Gastrocnemius medialis (tissue), 4 donors: ENCODE results near the gene SOX11. TPM values are rescaled to one million over a fixed set of nuclear protein-coding genes. Genes with fewer than 3 reads are reported as not detected.

ENCODE experiments used
- ATAC-seq, 2 donors: fragments of 150-250 bp; one replicate each; pipeline ENCODE4 v1.9.1; 2016
- DNase-seq, 2 donors: peaks; one replicate each; pipeline ENCODE4 v3.0.0-alpha.2; 2019
- H3K27ac ChIP-seq, 4 donors: fragments of 200-600 bp; sonication (generic); 1 replicate in 1 of 4; 2 replicates in 3 of 4; pipeline ENCODE4 v1.5.1; 2016 to 2018; ENCODE audit warnings: mild to moderate bottlenecking in 2 of 4, moderate library complexity in 1 of 4
- H3K27me3 ChIP-seq, 3 donors: fragments of 200-600 bp; sonication (generic) in 2 of 3; 1 replicate in 1 of 3; 2 replicates in 2 of 3; pipeline versions ENCODE4 v1.5.1 to v1.6.0; 2016 to 2019; ENCODE audit warnings: mild to moderate bottlenecking in 1 of 3, moderate library complexity in 1 of 3
- H3K36me3 ChIP-seq, 2 donors: fragments of 200-600 bp; sonication (generic) in 1 of 2; one replicate each; pipeline ENCODE4 v1.5.1; 2017 to 2018
- H3K4me1 ChIP-seq, 2 donors: fragments of 200-600 bp; sonication (generic) in 1 of 2; one replicate each; pipeline ENCODE4 v1.5.1; 2016 to 2017; ENCODE audit warnings: mild to moderate bottlenecking in 2 of 2
- H3K4me3 ChIP-seq, 4 donors: fragments of 200-600 bp; sonication (generic) in 3 of 4; 1 replicate in 1 of 4; 2 replicates in 3 of 4; pipeline ENCODE4 v1.5.1; 2016 to 2019; ENCODE audit warnings: mild to moderate bottlenecking in 2 of 4
- H3K9me3 ChIP-seq, 3 donors: fragments of 200-600 bp; sonication (generic) in 2 of 3; 1 replicate in 1 of 3; 2 replicates in 2 of 3; pipeline ENCODE4 v1.5.1; 2016 to 2019
- CTCF ChIP-seq, 5 experiments: fragments of 450-650 bp in 3 of 5; fragments of 200-600 bp in 2 of 5; sonication (generic) in 2 of 5; IDR thresholded peaks in 4 of 5; conservative IDR thresholded peaks in 1 of 5; 1 replicate in 4 of 5; 2 replicates in 1 of 5; pipeline ENCODE4 v1.5.1; 2016 to 2019; ENCODE audit warnings: antibody characterized with exemption in 5 of 5, mild to moderate bottlenecking in 3 of 5, moderate library complexity in 3 of 5
- POLR2A ChIP-seq, 2 donors: fragments of 450-650 bp; IDR thresholded peaks; one replicate each; pipeline ENCODE4 v1.6.1; 2017; ENCODE audit warnings: antibody characterized with exemption in 2 of 2, mild to moderate bottlenecking in 2 of 2, moderate library complexity in 2 of 2
- in situ Hi-C, 4 donors: fragments of 200-750 bp; cut with MboI; loops; one replicate each; pipeline versions ENCODE4 v1.15.0 to v1.8.0; 2017; ENCODE audit warnings: low sequenced_read_pairs in 4 of 4
- intact Hi-C: fragments of 100-400 bp; cut with DNase I; formaldehyde crosslinking; loops from one replicate; pipeline ENCODE4 v1.15.1; 2023; ENCODE audit warnings: low total_unique reads
- total RNA-seq, 4 donors: library from RNA; depleted of rRNA; stranded (reverse); fragments of >200 nt; gene quantifications; one replicate each; pipeline versions ENCODE4 v1.1.0 to v1.2.3, GENCODE V29; 2016

SOX11 gene
- total RNA-seq, 4 donors from 2014 or later = not detected

- TF ChIP-seq POLR2A (IDR thresholded peaks at IDR 0.05) = no peak
- TF ChIP-seq CTCF (IDR thresholded peaks at IDR 0.05 in 4 of 5, conservative IDR thresholded peaks at IDR 0.05 in 1 of 5) = no peak
- in situ Hi-C loops = no loop called here
- DNase-seq (no peak), ATAC-seq (no peak)
- Histone ChIP-seq H3K27ac (no peak overlapping the region), H3K4me3 (no peak overlapping the region), H3K36me3 (no peaks in the 10 kb centered on the region), H3K9me3 (no peaks in the 10 kb centered on the region), H3K4me1 (peaks cover 0 to 4% of the 10 kb centered on the region in 2 donors), H3K27me3 (peaks cover 0 to 6% (median 0%) of the 10 kb centered on the region in 3 donors)
- intact Hi-C loops = no loop called here
Measured at GRCh38 chr2:5727235-5727634, 35.1 kb downstream of the SOX11 start.

GRCh38 chr2:5729416-5729815, 37.2 kb downstream of the SOX11 start:
- peaks cover 0 to 4% of the 10 kb centered on the region in 2 donors for H3K4me1 ChIP-seq
- H3K9me3 ChIP-seq = no peaks in the 10 kb centered on the region
- intact Hi-C loops (no loop called here), in situ Hi-C loops (no loop called here)
- DNase-seq (no peak), ATAC-seq (no peak)
- H3K27ac ChIP-seq = no peak overlapping the region
- TF ChIP-seq CTCF (IDR thresholded peaks at IDR 0.05 in 4 of 5, conservative IDR thresholded peaks at IDR 0.05 in 1 of 5) (no peak), POLR2A (IDR thresholded peaks at IDR 0.05) (no peak)
- H3K27me3 ChIP-seq = peaks cover 0 to 6% (median 0%) of the 10 kb centered on the region in 3 donors
- H3K4me3 ChIP-seq = no peak overlapping the region
- no peaks in the 10 kb centered on the region for H3K36me3 ChIP-seq

- H3K9me3 ChIP-seq = no peaks in the 10 kb centered on the region
- no peak overlapping the region for H3K4me3 ChIP-seq
- intact Hi-C loops (no loop called here), in situ Hi-C loops (no loop called here)
- no peaks in the 10 kb centered on the region for H3K36me3 ChIP-seq
- peaks cover 0 to 4% of the 10 kb centered on the region in 2 donors for H3K4me1 ChIP-seq
- no peak overlapping the region for H3K27ac ChIP-seq
- peaks cover 0 to 6% (median 0%) of the 10 kb centered on the region in 3 donors for H3K27me3 ChIP-seq
- ATAC-seq (no peak), DNase-seq (no peak)
- TF ChIP-seq CTCF (IDR thresholded peaks at IDR 0.05 in 4 of 5, conservative IDR thresholded peaks at IDR 0.05 in 1 of 5) (no peak), POLR2A (IDR thresholded peaks at IDR 0.05) (no peak)
Measured at GRCh38 chr2:5730386-5730785, 38.2 kb downstream of the SOX11 start.

- intact Hi-C loops (no loop called here), in situ Hi-C loops (no loop called here)
- no peaks in the 10 kb centered on the region for H3K9me3 ChIP-seq
- no peak overlapping the region for H3K27ac ChIP-seq
- no peak for TF ChIP-seq CTCF (IDR thresholded peaks at IDR 0.05 in 4 of 5, conservative IDR thresholded peaks at IDR 0.05 in 1 of 5)
- no peak for TF ChIP-seq POLR2A (IDR thresholded peaks at IDR 0.05)
- H3K27me3 ChIP-seq = no peaks in the 10 kb centered on the region
- H3K4me1 ChIP-seq = no peaks in the 10 kb centered on the region
- DNase-seq (no peak), ATAC-seq (no peak)
- H3K36me3 ChIP-seq = no peaks in the 10 kb centered on the region
- H3K4me3 ChIP-seq = no peak overlapping the region
Measured at GRCh38 chr2:5734859-5735520, 42.8 kb downstream of the SOX11 start.

- ATAC-seq = no peak
- H3K36me3 ChIP-seq = no peaks in the 10 kb centered on the region
- no peaks in the 10 kb centered on the region for H3K27me3 ChIP-seq
- DNase-seq = no peak
- TF ChIP-seq POLR2A (IDR thresholded peaks at IDR 0.05) (no peak), CTCF (IDR thresholded peaks at IDR 0.05 in 4 of 5, conservative IDR thresholded peaks at IDR 0.05 in 1 of 5) (no peak)
- intact Hi-C loops (no loop called here), in situ Hi-C loops (no loop called here)
- no peak overlapping the region for H3K4me3 ChIP-seq
- no peaks in the 10 kb centered on the region for H3K9me3 ChIP-seq
- H3K27ac ChIP-seq = no peak overlapping the region
- H3K4me1 ChIP-seq = no peaks in the 10 kb centered on the region
Measured at GRCh38 chr2:5735521-5735861, 43.3 kb downstream of the SOX11 start.
